GM18907 (cell line): Measurements from ENCODE around the gene TSPEAR.

Experiments
- ATAC-seq: cut with Tn5 transposase; IDR thresholded peaks from one replicate; pipeline ENCODE4 v1.9.1; 2021; ENCODE audit warnings: mild to moderate bottlenecking, moderate library complexity; ENCODE audit not compliant: unreplicated experiment

Gene TSPEAR

GRCh38 chr21:44723177-44724131 lies 12.1 kb upstream of the TSPEAR start:
- no peak for ATAC-seq

- no peak for ATAC-seq
Measured at GRCh38 chr21:44722731-44723130, 11.4 kb upstream of the TSPEAR start.

- no peak for ATAC-seq
Measured at GRCh38 chr21:44720170-44720569, 8.8 kb upstream of the TSPEAR start.

- ATAC-seq, result no peak
Measured at GRCh38 chr21:44718571-44718970, 7.2 kb upstream of the TSPEAR start.

GRCh38 chr21:44718093-44718492 lies 6.7 kb upstream of the TSPEAR start:
- ATAC-seq, result no peak

- no peak for ATAC-seq
Measured at GRCh38 chr21:44716984-44717383, 5.6 kb upstream of the TSPEAR start.

- ATAC-seq, result no peak
Measured at GRCh38 chr21:44714905-44715304, 3.5 kb upstream of the TSPEAR start.

- no peak for ATAC-seq
Measured at GRCh38 chr21:44713846-44714245, 2.5 kb upstream of the TSPEAR start.

GRCh38 chr21:44713130-44713529 lies 1.8 kb upstream of the TSPEAR start:
- no peak for ATAC-seq

GRCh38 chr21:44712203-44713028 lies 1.0 kb upstream of the TSPEAR start:
- no peak for ATAC-seq

GRCh38 chr21:44710756-44711326 lies 531 bp downstream of the TSPEAR start:
- no peak for ATAC-seq

GRCh38 chr21:44710294-44710665 lies 1.1 kb downstream of the TSPEAR start:
- ATAC-seq, result no peak

- ATAC-seq, result no peak
Measured at GRCh38 chr21:44709426-44710293, 1.7 kb downstream of the TSPEAR start.

- no peak for ATAC-seq
Measured at GRCh38 chr21:44708866-44709425, 2.4 kb downstream of the TSPEAR start.

- no peak for ATAC-seq
Measured at GRCh38 chr21:44708213-44708865, 3.0 kb downstream of the TSPEAR start.

- no peak for ATAC-seq
Measured at GRCh38 chr21:44706706-44707581, 4.4 kb downstream of the TSPEAR start.

GRCh38 chr21:44706026-44706705 lies 5.2 kb downstream of the TSPEAR start:
- ATAC-seq, result no peak

- no peak for ATAC-seq
Measured at GRCh38 chr21:44704636-44705001, 6.8 kb downstream of the TSPEAR start.
